Measurements from ENCODE around the gene PARP8. TPM values are rescaled to one million over a fixed set of nuclear protein-coding genes. Genes with fewer than 3 reads are reported as not detected.

PARP8 gene
- polyA plus RNA-seq, 1 donor (not counting 4 experiments of a cell fraction or from before 2014, with no cell fraction given) = 29.1 TPM

- Histone ChIP-seq H3K4me3 (ENCODE audit: control insufficient read depth in 2 of 3, extremely low read depth in 1 of 3, insufficient read depth in 2 of 3, low read depth in 1 of 3, low read length in 3 of 3) (no peak overlapping the region), H3K9me1 (ENCODE audit: control insufficient read depth, extremely low read depth, insufficient read depth, low read length) (no peaks in the 10 kb centered on the region), H3K27ac (ENCODE audit: control insufficient read depth, insufficient read depth, low read length) (no peak overlapping the region), H2AFZ (ENCODE audit: control insufficient read depth, low read length) (no peak overlapping the region), H3K36me3 (ENCODE audit: control insufficient read depth in 2 of 2, extremely low read depth in 1 of 2, insufficient read depth in 2 of 2, low read length in 2 of 2) (no peaks in the 10 kb centered on the region), H3K79me2 (ENCODE audit: control insufficient read depth, insufficient read depth, low read length) (no peaks in the 10 kb centered on the region), H3K4me2 (ENCODE audit: control insufficient read depth, extremely low read depth, insufficient read depth, low read depth, low read length) (no peak overlapping the region), H4K20me1 (ENCODE audit: control insufficient read depth, extremely low read depth, insufficient read depth, low read length) (no peaks in the 10 kb centered on the region), H3K4me1 (ENCODE audit: control insufficient read depth, extremely low read depth, insufficient read depth, low read length) (no peaks in the 10 kb centered on the region), H3K9ac (ENCODE audit: control insufficient read depth, extremely low read depth, insufficient read depth, low read length) (no peak overlapping the region), H3K27me3 (ENCODE audit: control insufficient read depth, extremely low read depth, insufficient read depth, low read length) (no peaks in the 10 kb centered on the region), H3K9me3 (ENCODE audit: control insufficient read depth, low read depth, low read length) (no peaks in the 10 kb centered on the region)
- dilution Hi-C loops (cut with MboI; ENCODE audit: extremely low pct_ligation_motif_present, low sequenced_read_pairs) = no loop called here
- FAIRE-seq = no peak
- TF ChIP-seq EZH2 (IDR thresholded peaks at IDR 0.05; ENCODE audit: low read length) = no peak
- no peak for DNase-seq (ENCODE audit: low read depth, low spot score)
Observed at GRCh38 chr5:50866415-50866814, 200.0 kb downstream of the PARP8 start.

GRCh38 chr5:50867140-50867539, 200.7 kb downstream of the PARP8 start:
- H3K27me3 ChIP-seq (ENCODE audit: control insufficient read depth, extremely low read depth, insufficient read depth, low read length) = no peaks in the 10 kb centered on the region
- DNase-seq (ENCODE audit: low read depth, low spot score) (no peak), FAIRE-seq (no peak)
- no peaks in the 10 kb centered on the region for H4K20me1 ChIP-seq (ENCODE audit: control insufficient read depth, extremely low read depth, insufficient read depth, low read length)
- H3K9me1 ChIP-seq (ENCODE audit: control insufficient read depth, extremely low read depth, insufficient read depth, low read length) = no peaks in the 10 kb centered on the region
- no peak overlapping the region for H3K4me2 ChIP-seq (ENCODE audit: control insufficient read depth, extremely low read depth, insufficient read depth, low read depth, low read length)
- no peaks in the 10 kb centered on the region for H3K79me2 ChIP-seq (ENCODE audit: control insufficient read depth, insufficient read depth, low read length)
- no peaks in the 10 kb centered on the region for H3K36me3 ChIP-seq (ENCODE audit: control insufficient read depth in 2 of 2, extremely low read depth in 1 of 2, insufficient read depth in 2 of 2, low read length in 2 of 2)
- no peaks in the 10 kb centered on the region for H3K9me3 ChIP-seq (ENCODE audit: control insufficient read depth, low read depth, low read length)
- dilution Hi-C loops (cut with MboI; ENCODE audit: extremely low pct_ligation_motif_present, low sequenced_read_pairs) = no loop called here
- no peak overlapping the region for H3K27ac ChIP-seq (ENCODE audit: control insufficient read depth, insufficient read depth, low read length)
- no peak overlapping the region for H3K4me3 ChIP-seq (ENCODE audit: control insufficient read depth in 2 of 3, extremely low read depth in 1 of 3, insufficient read depth in 2 of 3, low read depth in 1 of 3, low read length in 3 of 3)
- no peak overlapping the region for H2AFZ ChIP-seq (ENCODE audit: control insufficient read depth, low read length)
- no peaks in the 10 kb centered on the region for H3K4me1 ChIP-seq (ENCODE audit: control insufficient read depth, extremely low read depth, insufficient read depth, low read length)
- H3K9ac ChIP-seq (ENCODE audit: control insufficient read depth, extremely low read depth, insufficient read depth, low read length) = no peak overlapping the region
- TF ChIP-seq EZH2 (IDR thresholded peaks at IDR 0.05; ENCODE audit: low read length) = no peak
- no peak for TF ChIP-seq CTCF (optimal IDR thresholded peaks at IDR 0.05 in 1 of 3, IDR thresholded peaks at IDR 0.05 in 1 of 3, conservative IDR thresholded peaks at IDR 0.05 in 1 of 3; ENCODE audit: extremely low read depth in 1 of 3, insufficient read depth in 2 of 3, low read length in 3 of 3)

GRCh38 chr5:50873595-50874277, 207.3 kb downstream of the PARP8 start:
- TF ChIP-seq EZH2 (IDR thresholded peaks at IDR 0.05; ENCODE audit: low read length) (no peak), CTCF (optimal IDR thresholded peaks at IDR 0.05 in 1 of 3, IDR thresholded peaks at IDR 0.05 in 1 of 3, conservative IDR thresholded peaks at IDR 0.05 in 1 of 3; ENCODE audit: extremely low read depth in 1 of 3, insufficient read depth in 2 of 3, low read length in 3 of 3) (no peak)

More at GRCh38 chr5:50873595-50874277, 207.3 kb downstream of the PARP8 start:
- Histone ChIP-seq H3K27me3 (ENCODE audit: control insufficient read depth, extremely low read depth, insufficient read depth, low read length) (no peaks in the 10 kb centered on the region), H3K9ac (ENCODE audit: control insufficient read depth, extremely low read depth, insufficient read depth, low read length) (no peak overlapping the region), H3K4me2 (ENCODE audit: control insufficient read depth, extremely low read depth, insufficient read depth, low read depth, low read length) (no peak overlapping the region), H3K4me1 (ENCODE audit: control insufficient read depth, extremely low read depth, insufficient read depth, low read length) (no peaks in the 10 kb centered on the region), H3K9me3 (ENCODE audit: control insufficient read depth, low read depth, low read length) (no peaks in the 10 kb centered on the region), H4K20me1 (ENCODE audit: control insufficient read depth, extremely low read depth, insufficient read depth, low read length) (no peaks in the 10 kb centered on the region), H2AFZ (ENCODE audit: control insufficient read depth, low read length) (no peak overlapping the region), H3K9me1 (ENCODE audit: control insufficient read depth, extremely low read depth, insufficient read depth, low read length) (no peaks in the 10 kb centered on the region), H3K36me3 (ENCODE audit: control insufficient read depth in 2 of 2, extremely low read depth in 1 of 2, insufficient read depth in 2 of 2, low read length in 2 of 2) (no peaks in the 10 kb centered on the region), H3K79me2 (ENCODE audit: control insufficient read depth, insufficient read depth, low read length) (no peaks in the 10 kb centered on the region), H3K27ac (ENCODE audit: control insufficient read depth, insufficient read depth, low read length) (no peak overlapping the region), H3K4me3 (ENCODE audit: control insufficient read depth in 2 of 3, extremely low read depth in 1 of 3, insufficient read depth in 2 of 3, low read depth in 1 of 3, low read length in 3 of 3) (no peak overlapping the region)
- dilution Hi-C loops (cut with MboI; ENCODE audit: extremely low pct_ligation_motif_present, low sequenced_read_pairs) = no loop called here
- DNase-seq (ENCODE audit: low read depth, low spot score) (no peak), FAIRE-seq (no peak)
